NCI-H1694 treated with DMSO at 0.1 percent for 48 hours (cell line): Measurements from ENCODE around the gene NEU3.
A peak's percentile ranks its signal among the peaks of the same experiment; 100 is the strongest.
"Not testable (repeated sequence)": the region's sequence is repeated elsewhere in the genome, so short reads cannot be mapped to it uniquely, and the experiment has no call there.

Experiments
- DNase-seq: peaks from one replicate; lab custom pipeline; 2025; lab: John Stamatoyannopoulos, UW

The NEU3 gene, protein sequence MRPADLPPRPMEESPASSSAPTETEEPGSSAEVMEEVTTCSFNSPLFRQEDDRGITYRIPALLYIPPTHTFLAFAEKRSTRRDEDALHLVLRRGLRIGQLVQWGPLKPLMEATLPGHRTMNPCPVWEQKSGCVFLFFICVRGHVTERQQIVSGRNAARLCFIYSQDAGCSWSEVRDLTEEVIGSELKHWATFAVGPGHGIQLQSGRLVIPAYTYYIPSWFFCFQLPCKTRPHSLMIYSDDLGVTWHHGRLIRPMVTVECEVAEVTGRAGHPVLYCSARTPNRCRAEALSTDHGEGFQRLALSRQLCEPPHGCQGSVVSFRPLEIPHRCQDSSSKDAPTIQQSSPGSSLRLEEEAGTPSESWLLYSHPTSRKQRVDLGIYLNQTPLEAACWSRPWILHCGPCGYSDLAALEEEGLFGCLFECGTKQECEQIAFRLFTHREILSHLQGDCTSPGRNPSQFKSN

GRCh38 chr11:74988541-74989259 is at the start of gene NEU3:
TSS of gene NEU3 (plus strand) at chr11:74988933. CDS start at chr11:74989061, 128 bp downstream.
- peak; percentile 52 for DNase-seq

- DNase-seq, result no peak
Measured at GRCh38 chr11:74941492-74941891, 47.2 kb upstream of the NEU3 start.

DNA sequence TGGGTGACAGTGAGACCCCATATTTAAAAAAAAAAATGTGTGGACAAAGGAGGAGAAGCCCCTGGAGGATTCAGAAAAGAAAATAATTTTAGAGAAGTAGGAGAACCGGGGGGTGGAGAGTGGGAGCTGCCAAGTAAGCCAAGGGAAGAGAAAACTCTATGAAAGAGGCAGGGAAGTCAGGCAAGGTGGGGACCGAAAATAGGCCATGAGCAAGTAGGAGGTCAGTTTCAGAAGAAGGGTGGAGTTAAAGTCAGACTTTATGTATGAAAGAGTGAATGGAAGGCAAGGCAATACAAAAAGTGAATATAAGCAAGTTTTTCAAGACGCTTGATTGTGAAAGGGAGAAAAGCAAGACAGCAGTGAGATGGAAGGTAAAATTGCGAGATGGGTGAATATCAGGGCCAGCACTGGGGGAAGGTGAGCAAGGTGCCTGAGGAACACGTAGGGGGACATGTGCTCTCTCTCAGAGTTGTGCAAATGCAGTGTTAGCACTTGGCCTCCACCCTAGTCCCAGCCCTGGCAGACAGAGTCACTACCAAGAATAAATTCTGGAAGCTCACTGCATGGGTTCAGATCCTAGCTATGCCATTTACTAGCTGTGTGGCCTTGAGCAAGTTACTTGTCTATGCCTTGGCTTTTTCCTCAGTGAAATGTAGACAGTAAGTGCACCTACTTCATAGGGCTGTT is 46.5 kb upstream of the NEU3 start:
- no peak for DNase-seq

GRCh38 chr11:74948546-74948897 is 40.2 kb upstream of the NEU3 start:
- DNase-seq, result no peak

GRCh38 chr11:74948898-74949752 is 39.6 kb upstream of the NEU3 start, which contains the start of the genes SPCS2 and XRRA1:
TSS of gene SPCS2 (plus strand) at chr11:74949266. CDS start at chr11:74949286, 20 bp downstream.
TSS of gene XRRA1 (minus strand) at chr11:74949091. CDS start at chr11:74940878, 8,213 bp downstream.
- DNase-seq, result peak; percentile 91

DNA sequence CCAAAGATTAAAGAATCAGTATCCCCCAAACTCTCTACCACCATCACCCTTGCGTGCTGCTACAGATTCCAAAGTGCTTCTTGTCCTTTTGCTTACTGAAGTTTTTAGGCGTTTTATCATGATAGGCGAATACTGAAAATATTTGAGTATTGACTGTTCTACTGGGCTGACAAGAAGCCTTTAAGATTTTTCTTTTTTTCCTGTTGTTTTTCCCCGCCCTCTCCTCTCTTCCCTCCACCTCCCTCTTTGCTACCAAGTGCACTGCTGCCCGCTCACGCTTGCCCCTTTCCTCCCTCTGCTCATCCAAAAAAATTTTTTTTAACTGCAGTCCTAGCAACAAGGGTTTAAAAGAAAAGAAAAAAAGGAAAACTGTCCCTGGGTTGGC is 39.0 kb upstream of the NEU3 start:
- DNase-seq, result no peak

GRCh38 chr11:74950374-74950969 is 38.3 kb upstream of the NEU3 start:
- DNase-seq, result no peak

GRCh38 chr11:74951226-74951625 is 37.5 kb upstream of the NEU3 start:
- no peak for DNase-seq

GRCh38 chr11:74952752-74953151 is 36.0 kb upstream of the NEU3 start:
- no peak for DNase-seq

DNA sequence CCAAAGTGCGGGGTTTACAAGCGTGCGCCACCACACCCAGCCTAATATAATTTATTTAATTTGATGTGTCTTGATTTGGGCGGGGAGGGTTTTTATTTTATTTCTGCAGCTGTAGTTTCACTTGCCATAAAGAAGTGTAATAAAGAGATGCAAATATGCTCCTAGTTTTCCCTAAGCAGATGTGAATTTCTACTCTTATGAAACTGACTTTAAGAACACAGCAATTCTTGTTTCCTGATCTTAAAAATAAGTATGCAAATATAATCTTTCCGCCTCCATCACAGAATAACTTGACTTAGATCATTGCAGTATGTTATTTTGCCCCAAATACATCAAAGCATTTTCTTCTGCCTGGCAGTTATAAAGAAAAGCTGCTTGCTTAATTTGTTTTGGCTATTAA is 35.3 kb upstream of the NEU3 start:
- DNase-seq, result no peak

GRCh38 chr11:74954199-74954598 is 34.5 kb upstream of the NEU3 start:
- no peak for DNase-seq

GRCh38 chr11:74956397-74957015 is 32.2 kb upstream of the NEU3 start:
- no peak for DNase-seq

DNA sequence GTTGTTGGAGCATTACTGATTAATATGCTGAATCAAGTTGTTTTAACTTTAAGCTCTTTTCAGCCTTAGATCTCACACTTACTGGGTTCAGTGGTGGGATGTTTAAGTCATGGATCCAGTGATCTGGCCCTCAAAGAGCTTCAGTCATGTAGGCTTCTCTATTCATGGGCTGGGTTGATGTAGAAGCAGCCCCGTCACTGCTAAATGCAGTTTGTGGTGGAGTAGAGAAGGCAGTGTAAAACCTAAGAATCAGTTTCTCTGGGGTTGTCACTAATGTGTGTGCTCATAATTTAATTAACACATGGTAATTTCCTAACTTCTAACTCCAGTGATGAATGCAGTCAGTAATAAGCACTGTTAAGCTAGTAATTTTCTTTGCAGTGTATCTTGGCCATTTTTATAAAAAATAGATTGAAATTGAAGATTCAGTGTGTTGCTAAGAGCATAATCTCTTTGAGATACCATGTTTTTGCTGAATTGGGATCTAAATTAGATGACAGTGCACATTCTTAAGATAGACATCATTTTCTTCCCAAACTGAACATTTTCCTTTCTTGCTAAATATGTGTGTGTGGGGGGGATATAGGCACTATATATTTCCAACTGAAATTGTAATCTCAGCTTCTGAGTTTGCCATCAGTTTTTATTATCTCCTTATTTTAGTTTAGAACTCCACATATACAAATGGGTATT is 30.6 kb upstream of the NEU3 start:
- DNase-seq, result no peak

DNA sequence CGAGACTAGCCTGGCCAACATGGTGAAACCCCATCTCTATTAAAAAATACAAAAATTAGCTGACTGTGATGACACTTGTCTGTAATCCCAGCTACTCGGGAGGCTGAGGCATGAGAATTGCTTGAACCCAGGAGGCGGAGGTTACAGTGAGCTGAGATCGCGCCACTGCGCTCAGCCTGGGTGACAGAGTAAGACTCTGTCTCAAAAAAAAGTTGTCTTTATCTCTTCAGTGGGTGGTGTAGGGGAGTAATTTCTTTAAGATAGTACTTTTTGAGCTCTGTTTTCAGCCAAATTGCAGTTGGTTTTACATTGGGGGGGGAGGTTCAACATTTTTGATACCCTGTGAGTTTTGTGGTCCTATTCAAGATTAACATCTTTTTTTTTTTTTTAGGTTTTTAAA is 28.6 kb upstream of the NEU3 start:
- DNase-seq, result not testable (repeated sequence)

GRCh38 chr11:74966651-74967050 is 22.1 kb upstream of the NEU3 start:
- no peak for DNase-seq

DNA sequence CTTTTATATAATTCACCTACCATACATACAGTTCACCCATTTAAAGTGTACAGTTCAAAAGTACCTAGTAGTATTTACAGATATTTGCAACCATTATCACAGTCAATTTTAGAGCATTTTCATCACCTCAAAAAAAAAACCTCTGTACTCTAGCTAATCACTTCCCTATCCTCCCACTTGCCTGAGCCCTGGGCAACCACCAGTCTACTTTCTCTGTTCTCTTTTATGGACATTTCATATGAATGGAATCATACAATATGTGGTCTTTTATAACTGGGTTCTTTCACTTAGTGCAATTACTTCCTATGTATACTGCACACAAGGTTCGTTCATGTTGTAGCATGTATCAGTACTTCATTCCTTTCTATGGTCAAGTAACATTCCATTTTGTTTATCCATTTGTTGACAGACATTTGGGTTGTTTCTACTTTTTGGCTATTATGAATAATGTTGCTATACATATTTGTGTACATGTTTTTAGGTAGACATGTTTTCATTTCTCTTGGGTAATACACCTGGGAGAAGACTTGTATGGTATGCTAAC is 17.8 kb upstream of the NEU3 start:
- DNase-seq, result no peak

DNA sequence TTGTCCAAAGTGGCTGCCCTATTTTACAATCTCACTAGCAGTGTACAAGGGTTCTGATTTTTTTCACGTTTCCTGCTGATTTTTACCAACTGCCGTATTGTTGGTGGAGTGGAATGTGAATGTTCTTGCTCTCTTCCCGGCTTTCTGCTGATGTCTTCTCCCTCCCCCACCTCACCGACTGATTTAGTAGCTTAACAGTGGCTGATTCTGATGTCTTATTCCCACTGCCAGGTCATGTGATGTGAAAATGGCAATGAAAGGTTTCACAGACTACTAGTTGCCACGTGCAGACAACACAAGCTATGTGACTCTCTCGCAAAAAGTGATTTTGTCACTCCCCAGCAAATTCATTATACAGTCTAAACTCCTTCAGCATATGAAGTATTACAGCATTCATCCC is 17.3 kb upstream of the NEU3 start:
- no peak for DNase-seq

GRCh38 chr11:74978041-74978440 is 10.7 kb upstream of the NEU3 start:
- DNase-seq, result no peak

DNA sequence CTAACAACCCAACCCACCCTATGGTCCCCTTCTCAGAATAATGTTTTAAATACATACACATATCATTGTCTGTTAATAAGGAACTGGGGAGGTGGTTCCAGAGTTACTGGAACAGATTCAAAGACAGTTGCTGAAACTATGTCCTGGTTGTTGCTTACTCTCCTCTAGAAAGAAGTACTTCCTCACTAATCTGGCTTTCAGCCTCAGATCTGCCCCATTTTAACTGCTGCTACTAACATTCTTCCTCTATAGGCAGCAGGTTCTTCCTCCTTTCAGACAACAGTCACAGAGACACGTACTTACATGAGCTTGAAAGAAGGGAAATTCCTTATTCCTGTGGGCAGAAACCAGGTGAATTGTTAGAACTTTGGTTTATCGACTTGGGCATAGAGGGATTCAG is 8.1 kb upstream of the NEU3 start:
- no peak for DNase-seq

DNA sequence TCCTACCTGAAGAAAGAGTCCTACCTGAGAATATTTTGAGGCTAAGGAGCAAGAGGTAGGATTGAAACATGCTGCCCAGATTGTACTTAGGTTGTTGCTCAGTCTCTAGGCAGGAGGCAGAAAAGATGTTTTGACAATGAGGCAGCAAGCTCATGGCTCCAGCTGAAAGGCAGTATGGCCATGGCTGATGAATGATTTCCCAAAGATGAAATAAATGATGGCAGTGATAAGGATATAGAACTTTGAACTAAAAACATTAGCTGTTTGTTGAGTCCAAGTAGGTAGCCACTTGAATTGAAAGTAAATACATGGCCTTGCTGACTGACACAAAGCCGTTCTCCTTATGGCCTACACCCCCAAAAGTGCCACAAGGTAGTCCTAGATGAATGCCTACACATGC is 6.8 kb upstream of the NEU3 start:
- no peak for DNase-seq
